SK-N-SH (cell line): Measurements from ENCODE around the gene SEC61A1. TPM values are rescaled to one million over a fixed set of nuclear protein-coding genes. Genes with fewer than 3 reads are reported as not detected.

ENCODE experiments used
- CTCF ChIA-PET: fragments of 300-600, 350-600 bp; formaldehyde crosslinking; extraction: SDS; loops from one replicate; lab custom pipeline; 2021; lab: Yijun Ruan, JAX
- POLR2A ChIA-PET: fragments of 350-600 bp; sonication (Branson Sonifier 250); formaldehyde crosslinking; extraction: SDS; loops from one replicate; lab custom pipeline; 2020; ENCODE audit warnings: antibody characterized with exemption, inconsistent platforms; lab: Yijun Ruan, JAX
- DNase-seq: peaks from one replicate; pipeline ENCODE4 v3.0.0; 2012
- H2AFZ ChIP-seq: fragments of 200-600 bp; sonication (generic); 2 replicates; pipeline ENCODE4 v1.8.1; 2016; ENCODE audit warnings: antibody characterized with exemption, mild to moderate bottlenecking, low read depth
- H3F3A ChIP-seq: fragments of 200-600 bp; sonication (generic); replicated peaks from 2 replicates; pipeline ENCODE3; 2016; ENCODE audit warnings: antibody characterized with exemption, mild to moderate bottlenecking; ENCODE audit not compliant: insufficient read depth
- H3K27ac ChIP-seq, 2 experiments: fragments of 200-500 bp in 1 of 2; fragments of 200-600 bp in 1 of 2; sonication (Bioruptor generic) in 1 of 2; sonication (generic), shearing (Covaris generic) in 1 of 2; 2 replicates each; pipeline versions ENCODE4 v1.5.1 to v1.6.1; 2014 to 2016; ENCODE audit warnings: low read depth in 2 of 2, inconsistent platforms in 1 of 2, low read length in 1 of 2, mild to moderate bottlenecking in 1 of 2, mixed read lengths in 1 of 2
- H3K27me3 ChIP-seq: fragments of 200-600 bp; sonication (generic), shearing (Covaris generic); 2 replicates; pipeline ENCODE4 v1.6.1; 2016; ENCODE audit warnings: mixed run types; ENCODE audit not compliant: insufficient read depth
- H3K36me3 ChIP-seq, 2 experiments: fragments of 200-500 bp in 1 of 2; fragments of 200-600 bp in 1 of 2; sonication (Bioruptor generic) in 1 of 2; sonication (generic) in 1 of 2; replicated peaks in 1 of 2; 2 replicates each; pipeline versions ENCODE3 to v1.5.1; 2014 to 2016; ENCODE audit warnings: low read length in 1 of 2, mild to moderate bottlenecking in 1 of 2; ENCODE audit not compliant: insufficient read depth in 2 of 2, control insufficient read depth in 1 of 2
- H3K4me1 ChIP-seq, 2 experiments: fragments of 200-500 bp in 1 of 2; fragments of 200-600 bp in 1 of 2; sonication (Bioruptor generic) in 1 of 2; sonication (generic), shearing (Covaris generic) in 1 of 2; 2 replicates each; pipeline versions ENCODE4 v1.5.1 to v1.6.1; 2014 to 2016; ENCODE audit warnings: low read depth in 1 of 2, low read length in 1 of 2, mixed run types in 1 of 2; ENCODE audit not compliant: insufficient read depth in 2 of 2, control insufficient read depth in 1 of 2
- H3K4me2 ChIP-seq: fragments of 200-600 bp; sonication (generic), shearing (Covaris generic); 2 replicates; pipeline ENCODE4 v1.6.1; 2017; ENCODE audit warnings: mixed run types
- H3K4me3 ChIP-seq, 2 experiments: fragments of 200-500 bp in 1 of 2; fragments of 200-600 bp in 1 of 2; sonication (Bioruptor generic) in 1 of 2; sonication (generic), shearing (Covaris generic) in 1 of 2; 2 replicates each; pipeline versions ENCODE4 v1.5.1 to v1.8.1; 2014 to 2016; ENCODE audit warnings: low read depth in 2 of 2, inconsistent platforms in 1 of 2, low read length in 1 of 2, mild to moderate bottlenecking in 1 of 2, mixed read lengths in 1 of 2, moderate library complexity in 1 of 2
- H3K79me2 ChIP-seq: fragments of 200-600 bp; sonication (generic); 2 replicates; pipeline ENCODE4 v1.8.1; 2017; ENCODE audit warnings: mild to moderate bottlenecking; ENCODE audit not compliant: insufficient read depth
- H3K9ac ChIP-seq: fragments of 200-600 bp; sonication (generic); 2 replicates; pipeline ENCODE4 v1.6.1; 2017; ENCODE audit warnings: mixed run types
- H3K9me2 ChIP-seq: fragments of 200-600 bp; sonication (generic); 2 replicates; pipeline ENCODE4 v1.6.1; 2017; ENCODE audit warnings: mixed run types
- H3K9me3 ChIP-seq: fragments of 200-600 bp; sonication (generic); 2 replicates; pipeline ENCODE4 v1.6.1; 2017; ENCODE audit warnings: mixed run types, mild to moderate bottlenecking, moderate library complexity
- H4K20me1 ChIP-seq: fragments of 200-600 bp; sonication (generic); 2 replicates; pipeline ENCODE4 v1.6.1; 2017; ENCODE audit warnings: mild to moderate bottlenecking, mixed run types; ENCODE audit not compliant: insufficient read depth
- CHD2 ChIP-seq: fragments of 150-350 bp; IDR thresholded peaks from 2 replicates; pipeline ENCODE4 v1.6.1; 2018; ENCODE audit warnings: low read length; ENCODE audit not compliant: partially characterized antibody
- ELF1 ChIP-seq: IDR thresholded peaks from 2 replicates; pipeline ENCODE4 v1.4.0; 2012
- EP300 ChIP-seq, 2 experiments: IDR thresholded peaks; 2 replicates each; pipeline versions ENCODE4 v1.4.0 to v1.6.1; 2012; ENCODE audit warnings: borderline replicate concordance in 1 of 2, low read depth in 1 of 2, low read length in 1 of 2
- FOSL2 ChIP-seq: IDR thresholded peaks from 2 replicates; pipeline ENCODE4 v1.4.0; 2012; ENCODE audit warnings: low read depth, mild to moderate bottlenecking, moderate library complexity, borderline replicate concordance
- FOXM1 ChIP-seq: IDR thresholded peaks from 2 replicates; pipeline ENCODE4 v1.4.0; 2012; ENCODE audit warnings: low read depth, mild to moderate bottlenecking
- GATA2 ChIP-seq: sonication (generic); formaldehyde crosslinking; IDR thresholded peaks from 2 replicates; pipeline ENCODE4 v1.5.0; 2020; ENCODE audit warnings: mild to moderate bottlenecking, missing genetic modification reagents
- IRF3 ChIP-seq: fragments of 150-350 bp; IDR thresholded peaks from 2 replicates; pipeline ENCODE4 v1.6.1; 2016; ENCODE audit warnings: mild to moderate bottlenecking, low read depth, low read length
- NFIC ChIP-seq: IDR thresholded peaks from 2 replicates; pipeline ENCODE4 v1.4.0; 2012; ENCODE audit warnings: borderline replicate concordance
- PBX3 ChIP-seq: IDR thresholded peaks from 2 replicates; pipeline ENCODE4; 2012
- POLR2AphosphoS5 ChIP-seq: IDR thresholded peaks from 2 replicates; pipeline ENCODE4 v1.6.1; 2012; ENCODE audit warnings: low read depth, low read length
- RAD21 ChIP-seq: IDR thresholded peaks from 2 replicates; pipeline ENCODE4 v1.6.1; 2012; ENCODE audit warnings: mild to moderate bottlenecking, low read length
- RXRA ChIP-seq: IDR thresholded peaks from 2 replicates; pipeline ENCODE4 v1.4.0; 2012; ENCODE audit warnings: low read depth, mild to moderate bottlenecking, borderline replicate concordance
- SMC3 ChIP-seq: IDR thresholded peaks from 2 replicates; pipeline ENCODE4 v1.6.1; 2012; ENCODE audit warnings: low read depth, low read length, improper control_type of control experiment
- TAF1 ChIP-seq: IDR thresholded peaks from 2 replicates; pipeline ENCODE4 v1.6.1; 2012; ENCODE audit warnings: low read depth, mild to moderate bottlenecking, low read length, moderate library complexity, borderline replicate concordance
- TCF12 ChIP-seq: IDR thresholded peaks from 2 replicates; pipeline ENCODE4 v1.4.0; 2012
- TEAD4 ChIP-seq: IDR thresholded peaks from 2 replicates; pipeline ENCODE4 v1.4.0; 2012; ENCODE audit warnings: mild to moderate bottlenecking, borderline replicate concordance; ENCODE audit not compliant: insufficient read depth
- YY1 ChIP-seq: IDR thresholded peaks from 2 replicates; pipeline ENCODE4 v1.4.0; 2012; ENCODE audit warnings: low read depth, mild to moderate bottlenecking
- ZBTB33 ChIP-seq: IDR thresholded peaks from 2 replicates; pipeline ENCODE4 v1.4.0; 2012; ENCODE audit warnings: low read depth, borderline replicate concordance
- WGBS: methylation state at CpG from one replicate; pipeline ENCODE4 v1.1.6; 2017; ENCODE audit warnings: low lambda C conversion rate; 5-methylcytosine and 5-hydroxymethylcytosine counted together
- polyA plus RNA-seq, 3 experiments: library from polyadenylated mRNA; depleted of rRNA; stranded (reverse); fragments of >200 nt; gene quantifications; 2 replicates each; pipeline ENCODE4 v1.2.3, GENCODE V29; 2012

The SEC61A1 gene
- polyA plus RNA-seq, 1 of the 3 experiments (the other 2 are of a cell fraction) = 153 TPM

GRCh38 chr3:128014548-128014947 is 37.7 kb upstream of the SEC61A1 start:
- H3K9me2 ChIP-seq = no peaks in the 10 kb centered on the region
- H4K20me1 ChIP-seq = no peaks in the 10 kb centered on the region
- no peak for DNase-seq
- H2AFZ ChIP-seq = no peak overlapping the region
- TF ChIP-seq FOXM1 (no peak), TAF1 (no peak)
- TF ChIP-seq, all 33 proteins: peak for 0
- ChIA-PET CTCF (no interaction called here), POLR2A (no interaction called here)
- Histone ChIP-seq H3K4me2 (no peak overlapping the region), H3K4me1 (no peaks in the 10 kb centered on the region), H3K27me3 (no peaks in the 10 kb centered on the region), H3K79me2 (no peaks in the 10 kb centered on the region), H3K9ac (no peak overlapping the region), H3F3A (no peaks in the 10 kb centered on the region), H3K27ac (no peak overlapping the region), H3K9me3 (no peaks in the 10 kb centered on the region), H3K4me3 (no peak overlapping the region), H3K36me3 (no peaks in the 10 kb centered on the region)
- WGBS = 59% methylated on average over 3 of the region's 3 CpGs

- H3K36me3 ChIP-seq = no peaks in the 10 kb centered on the region
- H4K20me1 ChIP-seq = no peaks in the 10 kb centered on the region
- H3K9me3 ChIP-seq = no peaks in the 10 kb centered on the region
- H3K79me2 ChIP-seq = no peaks in the 10 kb centered on the region
- no peak overlapping the region for H3K4me2 ChIP-seq
- CTCF ChIA-PET = interaction anchor here (0.9 kb wide), 1 partner anchor 468 kb away, joined by 3 read pairs; no protein-coding TSS in a partner anchor
- no peak overlapping the region for H2AFZ ChIP-seq
- DNase-seq = no peak
- H3K9me2 ChIP-seq = no peaks in the 10 kb centered on the region
- TF ChIP-seq IRF3 = no peak
- TF ChIP-seq, all 33 proteins: peak for 0
- no peaks in the 10 kb centered on the region for H3K4me1 ChIP-seq
- no peak overlapping the region for H3K9ac ChIP-seq
- no peak overlapping the region for H3K4me3 ChIP-seq
- H3K27me3 ChIP-seq = no peaks in the 10 kb centered on the region
- H3K27ac ChIP-seq = no peak overlapping the region
- WGBS = 11% methylated on average over 1 of the region's 1 CpG
- H3F3A ChIP-seq = no peaks in the 10 kb centered on the region
- POLR2A ChIA-PET = no interaction called here
These were observed 35.7 kb upstream of the SEC61A1 start for GRCh38 chr3:128016502-128016901.

- CTCF ChIA-PET = interaction anchor here (1.9 kb wide), 1 partner anchor 38 kb away, joined by 4 read pairs; no protein-coding TSS in a partner anchor
- no peaks in the 10 kb centered on the region for H3F3A ChIP-seq
- no peaks in the 10 kb centered on the region for H3K9me3 ChIP-seq
- peaks cover 0 to 9% of the 10 kb centered on the region in 2 experiments; a peak in 1 of 4 replicates for H3K4me1 ChIP-seq
- H3K4me2 ChIP-seq = no peak overlapping the region
- H3K27ac ChIP-seq = no peak overlapping the region
- H3K9me2 ChIP-seq = no peaks in the 10 kb centered on the region
- peak; percentile 44 for DNase-seq
- POLR2A ChIA-PET = no interaction called here
- no peaks in the 10 kb centered on the region for H4K20me1 ChIP-seq
- H3K9ac ChIP-seq = no peak overlapping the region
- peaks cover 14% of the 10 kb centered on the region; the same call in 1 of the 2 replicates for H3K27me3 ChIP-seq
- H3K36me3 ChIP-seq = no peaks in the 10 kb centered on the region
- 72% methylated on average over 5 of the region's 10 CpGs for WGBS
- H2AFZ ChIP-seq = no peak overlapping the region
- no peaks in the 10 kb centered on the region for H3K79me2 ChIP-seq
- H3K4me3 ChIP-seq = no peak overlapping the region
- no peak for TF ChIP-seq POLR2AphosphoS5
- no peak for TF ChIP-seq FOSL2
- TF ChIP-seq TCF12 = no peak
- no peak for TF ChIP-seq TEAD4
- no peak for TF ChIP-seq YY1
- no peak for TF ChIP-seq ELF1
- TF ChIP-seq SMC3 = no peak
- no peak for TF ChIP-seq IRF3
- TF ChIP-seq ZBTB33 = no peak
- no peak for TF ChIP-seq NFIC
- no peak for TF ChIP-seq GATA2 (CRISPR knock-in tag)
- TF ChIP-seq EP300 (IDR thresholded peaks at IDR 0.05; ENCODE audit: borderline replicate concordance in 1 of 2, low read depth in 1 of 2, low read length in 1 of 2) = no peak
- TF ChIP-seq RXRA = no peak
- TF ChIP-seq PBX3 = no peak
- no peak for TF ChIP-seq RAD21
- TF ChIP-seq CHD2 = no peak
These were observed 30.4 kb upstream of the SEC61A1 start for GRCh38 chr3:128021768-128022372.
